Activated CD8-positive, alpha-beta memory T cell treated with anti-CD3 and anti-CD28 coated beads for 1 hour (primary cell): ENCODE results near the gene PCCB.
"Not testable (repeated sequence)": the region's sequence is repeated elsewhere in the genome, so short reads cannot be mapped to it uniquely, and the experiment has no call there.

Experiments used
- DNase-seq, 2 donors: peaks; one replicate each; pipeline ENCODE4 v3.0.0-alpha.2; 2020; ENCODE audit warnings: low read depth in 1 of 2; ENCODE audit errors: extremely low read depth in 1 of 2

Gene PCCB

GRCh38 chr3:136250059-136250902, at the start of gene PCCB:
TSS of gene PCCB (plus strand) at chr3:136250340. CDS start at chr3:136250376, 36 bp downstream.
- peak; percentile 82 to 83 for DNase-seq

- DNase-seq, result no peak
Measured at GRCh38 chr3:136207489-136208115, 42.5 kb upstream of the PCCB start.

GRCh38 chr3:136209921-136210320, 40.2 kb upstream of the PCCB start:
- DNase-seq, result no peak

GRCh38 chr3:136211547-136211946, 38.6 kb upstream of the PCCB start:
- DNase-seq, result no peak

- DNase-seq, result not testable (repeated sequence)
Measured at GRCh38 chr3:136222746-136223145, 27.4 kb upstream of the PCCB start.

- no peak for DNase-seq
Measured at GRCh38 chr3:136232413-136232812, 17.7 kb upstream of the PCCB start.

GRCh38 chr3:136235545-136235944, 14.6 kb upstream of the PCCB start:
- no peak for DNase-seq

- no peak for DNase-seq
Measured at GRCh38 chr3:136236109-136236508, 14.0 kb upstream of the PCCB start.

GRCh38 chr3:136237103-136237502, 13.0 kb upstream of the PCCB start:
- DNase-seq, result no peak

GRCh38 chr3:136237961-136238649, 12.0 kb upstream of the PCCB start:
- DNase-seq, result no peak

- no peak for DNase-seq
Measured at GRCh38 chr3:136239094-136239493, 11.0 kb upstream of the PCCB start.

GRCh38 chr3:136245691-136246090, 4.4 kb upstream of the PCCB start:
- DNase-seq, result no peak

GRCh38 chr3:136247436-136247835, 2.7 kb upstream of the PCCB start:
- DNase-seq, result no peak

- no peak for DNase-seq
Measured at GRCh38 chr3:136247855-136248590, 2.1 kb upstream of the PCCB start.

- no peak for DNase-seq
Measured at GRCh38 chr3:136249091-136249490, 1.0 kb upstream of the PCCB start.

GRCh38 chr3:136249593-136249992, 547 bp upstream of the PCCB start:
- DNase-seq, result no peak

- DNase-seq, result peak in 1 of 2 donors; percentile 4
Measured at GRCh38 chr3:136250903-136251460, 842 bp downstream of the PCCB start.

GRCh38 chr3:136251511-136251910, 1.4 kb downstream of the PCCB start:
- no peak for DNase-seq

GRCh38 chr3:136255672-136256406, 5.7 kb downstream of the PCCB start:
- no peak for DNase-seq

- no peak for DNase-seq
Measured at GRCh38 chr3:136258199-136258598, 8.1 kb downstream of the PCCB start.
